ENCODE measurements around the gene OTOG.

DNA sequence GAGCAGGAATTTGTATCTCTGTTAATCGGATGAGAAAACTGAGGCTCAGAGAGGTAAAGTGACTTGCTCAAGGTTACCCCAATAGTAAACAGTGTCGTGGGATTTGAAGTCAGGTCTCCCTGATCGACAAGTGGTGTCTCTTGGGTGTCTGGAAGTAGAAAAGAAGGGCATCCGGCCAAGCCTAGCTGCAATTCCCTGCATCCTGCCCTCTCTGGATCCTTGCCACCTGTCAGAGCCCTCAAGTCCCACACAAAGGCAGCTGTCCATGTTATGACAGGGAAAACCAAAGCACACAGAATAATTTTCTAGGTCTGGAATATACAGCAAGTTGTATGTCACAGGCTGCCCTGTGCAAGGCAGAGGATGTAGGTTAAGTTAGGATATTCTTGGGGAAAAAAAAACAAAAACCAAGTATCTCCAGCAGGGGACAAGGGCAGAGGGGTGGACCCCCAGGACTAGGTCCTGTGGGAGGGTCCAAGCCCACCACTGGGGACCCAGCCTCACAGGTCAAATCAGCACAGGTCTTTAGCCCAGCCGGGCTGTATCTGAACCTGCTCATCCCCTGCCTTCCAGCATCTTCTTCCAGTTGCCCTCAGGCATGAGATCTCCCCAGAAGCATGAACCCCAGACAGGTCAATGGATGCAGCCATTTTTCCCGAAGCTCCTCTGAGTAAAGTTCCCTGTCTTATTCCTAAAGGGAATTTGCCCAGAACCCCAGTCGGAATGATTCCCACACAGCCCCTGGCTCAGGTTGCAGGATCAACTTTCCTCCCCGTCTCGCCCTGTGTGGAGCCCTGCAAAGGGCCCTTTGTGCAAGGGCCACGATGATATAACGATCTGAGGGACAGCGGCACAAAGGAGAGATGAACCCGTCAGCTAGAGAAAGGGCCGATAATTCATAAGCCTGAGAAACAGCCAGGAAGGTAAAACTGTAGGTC, 17.9 kb upstream of the OTOG start:
- no peak for TF ChIP-seq EZH2 (IDR thresholded peaks at IDR 0.05)
- TF ChIP-seq, protein P1, sequence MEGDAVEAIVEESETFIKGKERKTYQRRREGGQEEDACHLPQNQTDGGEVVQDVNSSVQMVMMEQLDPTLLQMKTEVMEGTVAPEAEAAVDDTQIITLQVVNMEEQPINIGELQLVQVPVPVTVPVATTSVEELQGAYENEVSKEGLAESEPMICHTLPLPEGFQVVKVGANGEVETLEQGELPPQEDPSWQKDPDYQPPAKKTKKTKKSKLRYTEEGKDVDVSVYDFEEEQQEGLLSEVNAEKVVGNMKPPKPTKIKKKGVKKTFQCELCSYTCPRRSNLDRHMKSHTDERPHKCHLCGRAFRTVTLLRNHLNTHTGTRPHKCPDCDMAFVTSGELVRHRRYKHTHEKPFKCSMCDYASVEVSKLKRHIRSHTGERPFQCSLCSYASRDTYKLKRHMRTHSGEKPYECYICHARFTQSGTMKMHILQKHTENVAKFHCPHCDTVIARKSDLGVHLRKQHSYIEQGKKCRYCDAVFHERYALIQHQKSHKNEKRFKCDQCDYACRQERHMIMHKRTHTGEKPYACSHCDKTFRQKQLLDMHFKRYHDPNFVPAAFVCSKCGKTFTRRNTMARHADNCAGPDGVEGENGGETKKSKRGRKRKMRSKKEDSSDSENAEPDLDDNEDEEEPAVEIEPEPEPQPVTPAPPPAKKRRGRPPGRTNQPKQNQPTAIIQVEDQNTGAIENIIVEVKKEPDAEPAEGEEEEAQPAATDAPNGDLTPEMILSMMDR (IDR thresholded peaks at IDR 0.05): no peak

All from neural progenitor cell (in vitro differentiated cells).